Karpas-422 (cell line): Measurements from ENCODE around the gene PGLYRP4. TPM values are rescaled to one million over a fixed set of nuclear protein-coding genes. Genes with fewer than 3 reads are reported as not detected.

Source experiments
- DNase-seq: peaks from one replicate; pipeline ENCODE4 v3.0.0-alpha.2; 2015
- H2AFZ ChIP-seq: fragments of 200-600 bp; sonication (generic); 2 replicates; pipeline ENCODE4 v1.6.1; 2014; ENCODE audit warnings: antibody characterized with exemption, low read length, mixed read lengths
- H3K27ac ChIP-seq: fragments of 200-600 bp; sonication (generic); 2 replicates; pipeline ENCODE4 v1.5.1; 2014; ENCODE audit warnings: mild to moderate bottlenecking, low read length, moderate library complexity
- H3K27me3 ChIP-seq: fragments of 200-600 bp; sonication (generic); 2 replicates; pipeline ENCODE4 v1.6.1; 2014; ENCODE audit warnings: low read length, mixed read lengths
- H3K36me3 ChIP-seq: fragments of 200-600 bp; sonication (generic); 2 replicates; pipeline ENCODE4 v1.6.1; 2014; ENCODE audit warnings: low read length, mixed read lengths; ENCODE audit not compliant: insufficient read depth
- H3K4me1 ChIP-seq: fragments of 200-600 bp; sonication (generic); 2 replicates; pipeline ENCODE4 v1.6.1; 2014; ENCODE audit warnings: mild to moderate bottlenecking, low read length, mixed read lengths
- H3K4me2 ChIP-seq: fragments of 200-600 bp; sonication (generic); 2 replicates; pipeline ENCODE4 v1.6.1; 2014; ENCODE audit warnings: low read length, low read depth, mild to moderate bottlenecking; ENCODE audit not compliant: poor library complexity, severe bottlenecking
- H3K4me3 ChIP-seq: fragments of 200-600 bp; sonication (generic); 2 replicates; pipeline ENCODE4 v1.5.1; 2014; ENCODE audit warnings: mild to moderate bottlenecking, antibody characterized with exemption, low read length, mixed read lengths
- H3K79me2 ChIP-seq: fragments of 200-600 bp; sonication (generic); 2 replicates; pipeline ENCODE4 v1.6.1; 2014; ENCODE audit warnings: mild to moderate bottlenecking, low read length, mixed read lengths
- H3K9ac ChIP-seq: fragments of 200-600 bp; sonication (generic); 2 replicates; pipeline ENCODE4 v1.6.0; 2014; ENCODE audit warnings: low read length
- H3K9me2 ChIP-seq: fragments of 200-600 bp; sonication (generic), shearing (Covaris generic); replicated peaks from 2 replicates; pipeline ENCODE4 v1.6.0; 2014; ENCODE audit warnings: mild to moderate bottlenecking, low read length, moderate library complexity; ENCODE audit not compliant: insufficient read depth
- H3K9me3 ChIP-seq: fragments of 300-700, 200-600 bp; sonication (generic); 2 replicates; pipeline ENCODE4 v1.6.1; 2014; ENCODE audit warnings: low read length, mixed read lengths
- H4K20me1 ChIP-seq: fragments of 200-600 bp; sonication (generic); 2 replicates; pipeline ENCODE4 v1.6.1; 2014; ENCODE audit warnings: mild to moderate bottlenecking, antibody characterized with exemption, low read length, low read depth; ENCODE audit not compliant: insufficient read depth
- small RNA-seq: library from RNA; depleted of rRNA; stranded (forward); fragments of <200 nt; gene quantifications from one replicate; pipeline ENCODE3, GENCODE V24; 2014
- total RNA-seq: library from RNA; depleted of rRNA; stranded (reverse); fragments of >200 nt; shearing (Covaris generic); gene quantifications from 2 replicates; pipeline ENCODE4 v1.2.3, GENCODE V29; 2014; ENCODE audit warnings: low replicate concordance; rRNA removed

Gene PGLYRP4
- total RNA-seq, 1 experiment from 2014 or later, result not detected

GRCh38 chr1:153292185-153292584, 56.5 kb downstream of the PGLYRP4 start:
- H4K20me1 ChIP-seq, result no peaks in the 10 kb centered on the region
- no peak overlapping the region for H2AFZ ChIP-seq
- no peak overlapping the region for H3K4me3 ChIP-seq
- no peak for DNase-seq
- H3K4me2 ChIP-seq, result no peak overlapping the region
- no peaks in the 10 kb centered on the region for H3K79me2 ChIP-seq
- H3K4me1 ChIP-seq, result no peaks in the 10 kb centered on the region
- H3K36me3 ChIP-seq, result no peaks in the 10 kb centered on the region
- H3K9me3 ChIP-seq, result no peaks in the 10 kb centered on the region
- H3K27ac ChIP-seq, result no peak overlapping the region
- no peaks in the 10 kb centered on the region for H3K27me3 ChIP-seq
- no peaks in the 10 kb centered on the region for H3K9me2 ChIP-seq
- H3K9ac ChIP-seq, result no peak overlapping the region

GRCh38 chr1:153291514-153291913, 57.1 kb downstream of the PGLYRP4 start:
- Histone ChIP-seq H4K20me1 (no peaks in the 10 kb centered on the region), H3K4me2 (no peak overlapping the region), H3K9me2 (no peaks in the 10 kb centered on the region), H2AFZ (no peak overlapping the region), H3K9me3 (no peaks in the 10 kb centered on the region), H3K27ac (no peak overlapping the region), H3K4me3 (no peak overlapping the region), H3K27me3 (no peaks in the 10 kb centered on the region), H3K4me1 (no peaks in the 10 kb centered on the region), H3K9ac (no peak overlapping the region), H3K79me2 (no peaks in the 10 kb centered on the region), H3K36me3 (no peaks in the 10 kb centered on the region)
- no peak for DNase-seq

GRCh38 chr1:153288634-153289275, 59.9 kb downstream of the PGLYRP4 start:
- no peaks in the 10 kb centered on the region for H4K20me1 ChIP-seq
- no peaks in the 10 kb centered on the region for H3K27me3 ChIP-seq
- DNase-seq, result peak; percentile 52
- H3K9me2 ChIP-seq, result no peaks in the 10 kb centered on the region
- no peaks in the 10 kb centered on the region for H3K4me1 ChIP-seq
- no peak overlapping the region for H2AFZ ChIP-seq
- H3K27ac ChIP-seq, result no peak overlapping the region
- no peaks in the 10 kb centered on the region for H3K9me3 ChIP-seq
- no peak overlapping the region for H3K4me2 ChIP-seq
- no peaks in the 10 kb centered on the region for H3K36me3 ChIP-seq
- H3K9ac ChIP-seq, result no peak overlapping the region
- H3K4me3 ChIP-seq, result no peak overlapping the region
- H3K79me2 ChIP-seq, result no peaks in the 10 kb centered on the region

Small RNAs within 50 kb of the gene (small RNA-seq; reads per million reads assigned to genes)
- gene RNU6-160P (not detected), gene S100A15A (not detected)

Other genes with a start within 250 kb of the PGLYRP4 start
- gene SPRR2F, start 235.3 kb downstream of the PGLYRP4 start, total RNA-seq, result not detected in 2 replicates
- gene SPRR2G, start 198.0 kb downstream of the PGLYRP4 start, total RNA-seq, result not detected in 2 replicates
- not detected in 2 replicates for gene LELP1, start 145.4 kb downstream of the PGLYRP4 start, total RNA-seq
- not detected in 2 replicates for gene PRR9, start 131.3 kb downstream of the PGLYRP4 start, total RNA-seq
- gene LORICRIN, start 89.2 kb downstream of the PGLYRP4 start, total RNA-seq, result not detected in 2 replicates
- not detected in 2 replicates for gene PGLYRP3, start 35.9 kb downstream of the PGLYRP4 start, total RNA-seq
- not detected in 2 replicates for gene S100A9, start 9.0 kb upstream of the PGLYRP4 start, total RNA-seq
- not detected in 2 replicates for gene S100A12, start 26.8 kb upstream of the PGLYRP4 start, total RNA-seq
- gene S100A8, start 42.2 kb upstream of the PGLYRP4 start, total RNA-seq, result not detected in 2 replicates
- not detected in 2 replicates for gene S100A7A, start 67.7 kb upstream of the PGLYRP4 start, total RNA-seq
- not detected in 2 replicates for gene S100A7, start 111.8 kb upstream of the PGLYRP4 start, total RNA-seq
- 26.8 and 43.3 TPM in 2 replicates for gene S100A6, start 187.2 kb upstream of the PGLYRP4 start, total RNA-seq
- gene S100A5, start 192.1 kb upstream of the PGLYRP4 start, total RNA-seq, result not detected in 2 replicates
- gene S100A4, start 197.0 kb upstream of the PGLYRP4 start, total RNA-seq, result 1.2 TPM in 1 of 2 replicates, not detected in the other
- not detected in 2 replicates for gene S100A3, start 200.4 kb upstream of the PGLYRP4 start, total RNA-seq
- not detected in 2 replicates for gene S100A2, start 217.0 kb upstream of the PGLYRP4 start, total RNA-seq